SK-N-SH (cell line): ENCODE results near the gene SPOP. TPM values are rescaled to one million over a fixed set of nuclear protein-coding genes. Genes with fewer than 3 reads are reported as not detected.

Source experiments
- CTCF ChIA-PET: fragments of 300-600, 350-600 bp; formaldehyde crosslinking; extraction: SDS; loops from one replicate; lab custom pipeline; 2021; lab: Yijun Ruan, JAX
- POLR2A ChIA-PET: fragments of 350-600 bp; sonication (Branson Sonifier 250); formaldehyde crosslinking; extraction: SDS; loops from one replicate; lab custom pipeline; 2020; ENCODE audit warnings: antibody characterized with exemption, inconsistent platforms; lab: Yijun Ruan, JAX
- DNase-seq: peaks from one replicate; pipeline ENCODE4 v3.0.0; 2012
- H2AFZ ChIP-seq: fragments of 200-600 bp; sonication (generic); 2 replicates; pipeline ENCODE4 v1.8.1; 2016; ENCODE audit warnings: antibody characterized with exemption, mild to moderate bottlenecking, low read depth
- H3F3A ChIP-seq: fragments of 200-600 bp; sonication (generic); replicated peaks from 2 replicates; pipeline ENCODE3; 2016; ENCODE audit warnings: antibody characterized with exemption, mild to moderate bottlenecking; ENCODE audit not compliant: insufficient read depth
- H3K27ac ChIP-seq, 2 experiments: fragments of 200-500 bp in 1 of 2; fragments of 200-600 bp in 1 of 2; sonication (Bioruptor generic) in 1 of 2; sonication (generic), shearing (Covaris generic) in 1 of 2; 2 replicates each; pipeline versions ENCODE4 v1.5.1 to v1.6.1; 2014 to 2016; ENCODE audit warnings: low read depth in 2 of 2, inconsistent platforms in 1 of 2, low read length in 1 of 2, mild to moderate bottlenecking in 1 of 2, mixed read lengths in 1 of 2
- H3K27me3 ChIP-seq: fragments of 200-600 bp; sonication (generic), shearing (Covaris generic); 2 replicates; pipeline ENCODE4 v1.6.1; 2016; ENCODE audit warnings: mixed run types; ENCODE audit not compliant: insufficient read depth
- H3K36me3 ChIP-seq, 2 experiments: fragments of 200-500 bp in 1 of 2; fragments of 200-600 bp in 1 of 2; sonication (Bioruptor generic) in 1 of 2; sonication (generic) in 1 of 2; replicated peaks in 1 of 2; 2 replicates each; pipeline versions ENCODE3 to v1.5.1; 2014 to 2016; ENCODE audit warnings: low read length in 1 of 2, mild to moderate bottlenecking in 1 of 2; ENCODE audit not compliant: insufficient read depth in 2 of 2, control insufficient read depth in 1 of 2
- H3K4me1 ChIP-seq, 2 experiments: fragments of 200-500 bp in 1 of 2; fragments of 200-600 bp in 1 of 2; sonication (Bioruptor generic) in 1 of 2; sonication (generic), shearing (Covaris generic) in 1 of 2; 2 replicates each; pipeline versions ENCODE4 v1.5.1 to v1.6.1; 2014 to 2016; ENCODE audit warnings: low read depth in 1 of 2, low read length in 1 of 2, mixed run types in 1 of 2; ENCODE audit not compliant: insufficient read depth in 2 of 2, control insufficient read depth in 1 of 2
- H3K4me2 ChIP-seq: fragments of 200-600 bp; sonication (generic), shearing (Covaris generic); 2 replicates; pipeline ENCODE4 v1.6.1; 2017; ENCODE audit warnings: mixed run types
- H3K4me3 ChIP-seq, 2 experiments: fragments of 200-500 bp in 1 of 2; fragments of 200-600 bp in 1 of 2; sonication (Bioruptor generic) in 1 of 2; sonication (generic), shearing (Covaris generic) in 1 of 2; 2 replicates each; pipeline versions ENCODE4 v1.5.1 to v1.8.1; 2014 to 2016; ENCODE audit warnings: low read depth in 2 of 2, inconsistent platforms in 1 of 2, low read length in 1 of 2, mild to moderate bottlenecking in 1 of 2, mixed read lengths in 1 of 2, moderate library complexity in 1 of 2
- H3K79me2 ChIP-seq: fragments of 200-600 bp; sonication (generic); 2 replicates; pipeline ENCODE4 v1.8.1; 2017; ENCODE audit warnings: mild to moderate bottlenecking; ENCODE audit not compliant: insufficient read depth
- H3K9ac ChIP-seq: fragments of 200-600 bp; sonication (generic); 2 replicates; pipeline ENCODE4 v1.6.1; 2017; ENCODE audit warnings: mixed run types
- H3K9me2 ChIP-seq: fragments of 200-600 bp; sonication (generic); 2 replicates; pipeline ENCODE4 v1.6.1; 2017; ENCODE audit warnings: mixed run types
- H3K9me3 ChIP-seq: fragments of 200-600 bp; sonication (generic); 2 replicates; pipeline ENCODE4 v1.6.1; 2017; ENCODE audit warnings: mixed run types, mild to moderate bottlenecking, moderate library complexity
- H4K20me1 ChIP-seq: fragments of 200-600 bp; sonication (generic); 2 replicates; pipeline ENCODE4 v1.6.1; 2017; ENCODE audit warnings: mild to moderate bottlenecking, mixed run types; ENCODE audit not compliant: insufficient read depth
- ELF1 ChIP-seq: IDR thresholded peaks from 2 replicates; pipeline ENCODE4 v1.4.0; 2012
- EP300 ChIP-seq, 2 experiments: IDR thresholded peaks; 2 replicates each; pipeline versions ENCODE4 v1.4.0 to v1.6.1; 2012; ENCODE audit warnings: borderline replicate concordance in 1 of 2, low read depth in 1 of 2, low read length in 1 of 2
- GABPA ChIP-seq: IDR thresholded peaks from 2 replicates; pipeline ENCODE4 v1.4.0; 2012; ENCODE audit warnings: low read depth, mild to moderate bottlenecking
- JUND ChIP-seq: IDR thresholded peaks from 2 replicates; pipeline ENCODE4 v1.4.0; 2012
- MXI1 ChIP-seq: IDR thresholded peaks from 2 replicates; pipeline ENCODE4 v1.6.1; 2012; ENCODE audit warnings: mild to moderate bottlenecking, low read depth, low read length, improper control_type of control experiment
- NFIC ChIP-seq: IDR thresholded peaks from 2 replicates; pipeline ENCODE4 v1.4.0; 2012; ENCODE audit warnings: borderline replicate concordance
- NRF1 ChIP-seq: IDR thresholded peaks from 2 replicates; pipeline ENCODE4 v1.6.1; 2012; ENCODE audit warnings: low read depth, mild to moderate bottlenecking, low read length
- POLR2AphosphoS5 ChIP-seq: IDR thresholded peaks from 2 replicates; pipeline ENCODE4 v1.6.1; 2012; ENCODE audit warnings: low read depth, low read length
- RAD21 ChIP-seq: IDR thresholded peaks from 2 replicates; pipeline ENCODE4 v1.6.1; 2012; ENCODE audit warnings: mild to moderate bottlenecking, low read length
- RCOR1 ChIP-seq: fragments of 150-350 bp; IDR thresholded peaks from 2 replicates; pipeline ENCODE4 v1.6.1; 2017; ENCODE audit warnings: antibody characterized with exemption, low read length
- RFX5 ChIP-seq: IDR thresholded peaks from 2 replicates; pipeline ENCODE4 v1.6.1; 2012; ENCODE audit warnings: mild to moderate bottlenecking, improper control_type of control experiment, low read length
- RXRA ChIP-seq: IDR thresholded peaks from 2 replicates; pipeline ENCODE4 v1.4.0; 2012; ENCODE audit warnings: low read depth, mild to moderate bottlenecking, borderline replicate concordance
- SMC3 ChIP-seq: IDR thresholded peaks from 2 replicates; pipeline ENCODE4 v1.6.1; 2012; ENCODE audit warnings: low read depth, low read length, improper control_type of control experiment
- TCF12 ChIP-seq: IDR thresholded peaks from 2 replicates; pipeline ENCODE4 v1.4.0; 2012
- TEAD4 ChIP-seq: IDR thresholded peaks from 2 replicates; pipeline ENCODE4 v1.4.0; 2012; ENCODE audit warnings: mild to moderate bottlenecking, borderline replicate concordance; ENCODE audit not compliant: insufficient read depth
- YY1 ChIP-seq: IDR thresholded peaks from 2 replicates; pipeline ENCODE4 v1.4.0; 2012; ENCODE audit warnings: low read depth, mild to moderate bottlenecking
- WGBS: methylation state at CpG from one replicate; pipeline ENCODE4 v1.1.6; 2017; ENCODE audit warnings: low lambda C conversion rate; 5-methylcytosine and 5-hydroxymethylcytosine counted together
- polyA plus RNA-seq, 3 experiments: library from polyadenylated mRNA; depleted of rRNA; stranded (reverse); fragments of >200 nt; gene quantifications; 2 replicates each; pipeline ENCODE4 v1.2.3, GENCODE V29; 2012
- TF ChIP-seq, protein P1 (sequence below): IDR thresholded peaks from 2 replicates; pipeline ENCODE4 v1.4.0; 2012; ENCODE audit warnings: low read depth, borderline replicate concordance

Gene SPOP
- polyA plus RNA-seq, 1 of the 3 experiments (the other 2 are of a cell fraction) = 54.0 TPM

DNA sequence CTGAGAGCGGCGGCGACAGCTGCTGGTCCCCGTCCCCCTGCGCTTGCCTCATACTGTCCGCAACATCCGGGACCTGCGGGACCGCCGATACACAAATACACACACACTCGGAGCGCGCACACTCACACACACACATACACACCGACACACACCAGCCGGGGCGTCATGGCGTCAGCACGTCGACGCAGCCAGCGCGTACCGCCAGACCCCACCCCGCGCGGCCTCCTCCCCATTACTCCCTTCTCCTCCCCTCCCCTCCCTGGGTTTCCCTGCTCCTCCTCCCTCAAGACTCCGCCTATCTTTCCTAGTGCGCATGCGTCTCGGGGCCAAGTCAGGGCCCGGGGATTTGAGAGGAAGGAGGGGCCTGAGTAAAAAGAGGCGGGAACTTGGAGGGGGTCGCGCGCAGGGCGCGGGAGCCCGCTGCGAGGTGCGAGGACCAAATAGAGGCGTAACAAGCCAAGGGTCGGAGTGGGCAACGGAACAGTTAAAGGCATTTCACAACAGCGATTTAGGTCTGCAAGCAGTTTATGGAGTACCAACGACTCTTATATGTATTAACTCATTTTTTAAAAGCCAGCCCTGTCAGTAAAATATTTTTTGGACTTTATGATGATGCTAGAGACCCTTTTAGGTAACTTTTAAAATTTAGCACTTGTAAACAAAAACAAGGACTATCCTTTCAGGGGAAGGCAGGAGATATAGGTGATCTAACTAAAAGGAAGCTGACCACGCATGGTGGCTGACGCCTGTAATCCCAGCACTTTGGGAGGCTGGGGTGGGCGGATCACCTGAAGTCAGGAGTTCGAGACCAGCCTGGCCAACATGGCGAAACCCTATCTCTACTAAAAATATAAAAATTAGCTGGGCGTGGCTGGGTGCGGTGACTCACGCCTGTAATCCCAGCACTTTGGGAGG, at the start of gene SPOP (continued):
- TF ChIP-seq TEAD4 (no peak), TCF12 (no peak; the same call in 1 of the 2 replicates), RCOR1 (peak; percentile 73; the same call in 1 of the 2 replicates), SMC3 (no peak), ELF1 (no peak), YY1 (no peak), EP300 (IDR thresholded peaks at IDR 0.05; ENCODE audit: borderline replicate concordance in 1 of 2, low read depth in 1 of 2, low read length in 1 of 2) (peak in 1 of 2 experiments; percentile 60; a peak in 1 of 4 replicates), NRF1 (peak; percentile 79), RFX5 (peak; percentile 14), GABPA (peak; percentile 40; the same call in 1 of the 2 replicates), RAD21 (no peak), JUND (no peak), MXI1 (peak; percentile 74; the same call in 1 of the 2 replicates), NFIC (no peak), RXRA (no peak)
- TF ChIP-seq, protein P1, sequence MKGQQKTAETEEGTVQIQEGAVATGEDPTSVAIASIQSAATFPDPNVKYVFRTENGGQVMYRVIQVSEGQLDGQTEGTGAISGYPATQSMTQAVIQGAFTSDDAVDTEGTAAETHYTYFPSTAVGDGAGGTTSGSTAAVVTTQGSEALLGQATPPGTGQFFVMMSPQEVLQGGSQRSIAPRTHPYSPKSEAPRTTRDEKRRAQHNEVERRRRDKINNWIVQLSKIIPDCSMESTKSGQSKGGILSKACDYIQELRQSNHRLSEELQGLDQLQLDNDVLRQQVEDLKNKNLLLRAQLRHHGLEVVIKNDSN = no peak

DNA sequence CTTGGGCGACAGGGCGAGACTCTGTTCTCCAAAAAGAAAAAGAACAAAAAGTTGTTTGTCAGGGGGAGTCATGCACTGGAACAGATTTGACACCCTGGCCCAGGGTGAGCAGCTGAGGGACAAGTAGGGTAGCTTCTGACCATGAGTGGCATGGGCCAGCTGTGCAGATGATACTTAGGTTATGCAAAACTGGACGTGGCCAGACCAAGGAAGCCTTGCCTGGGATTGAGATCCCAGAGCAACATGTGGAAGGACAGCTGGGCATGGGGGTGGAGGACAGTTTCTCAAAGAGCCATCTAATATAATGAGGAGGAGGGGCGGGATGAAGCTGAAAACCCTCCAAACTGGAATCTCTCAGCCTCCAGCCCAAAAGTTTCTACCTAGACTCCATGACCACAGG, 49.5 kb upstream of the SPOP start:
- DNase-seq = no peak
- Histone ChIP-seq H3K4me3 (no peak overlapping the region), H3K4me1 (peaks cover 0 to 4% of the 10 kb centered on the region in 2 experiments; a peak in 1 of 4 replicates), H3K9ac (no peak overlapping the region), H3K79me2 (no peaks in the 10 kb centered on the region), H4K20me1 (no peaks in the 10 kb centered on the region), H3K27me3 (no peaks in the 10 kb centered on the region), H3K4me2 (no peak overlapping the region), H2AFZ (no peak overlapping the region), H3K27ac (no peak overlapping the region), H3K9me3 (no peaks in the 10 kb centered on the region), H3F3A (no peaks in the 10 kb centered on the region), H3K36me3 (no peaks in the 10 kb centered on the region), H3K9me2 (no peaks in the 10 kb centered on the region)
- WGBS = 85% methylated on average over 4 of the region's 4 CpGs
- CTCF ChIA-PET = interaction anchor here (0.9 to 2.7 kb wide), 4 partner anchors 19 to 171 kb away, joined by 3 to 12 read pairs (median 4); partner anchors contain the start of gene SLC35B1
- TF ChIP-seq POLR2AphosphoS5 = no peak
- POLR2A ChIA-PET = interaction anchor here (0.6 to 0.7 kb wide), 2 partner anchors 19 to 36 kb away, joined by 3 read pairs; partner anchors contain the start of gene SLC35B1
